GM12865 (cell line): ENCODE data around the gene CHRNA4.
A peak's percentile ranks its signal among the peaks of the same experiment; 100 is the strongest.
"Not testable (repeated sequence)": the region's sequence is repeated elsewhere in the genome, so short reads cannot be mapped to it uniquely, and the experiment has no call there.

Experiments used
- DNase-seq: peaks from one replicate; pipeline ENCODE4 v3.0.0; 2010; ENCODE audit warnings: low read depth
- H3K4me3 ChIP-seq: 2 replicates; pipeline ENCODE4 v1.5.1; 2011; ENCODE audit warnings: mild to moderate bottlenecking, low read depth, low read length, control low read depth
- CTCF ChIP-seq: IDR thresholded peaks from 2 replicates; pipeline ENCODE4 v1.5.1; 2011; ENCODE audit warnings: low read length, control low read depth, low read depth, inconsistent platforms; ENCODE audit not compliant: insufficient read depth; ENCODE audit errors: missing control alignments

Gene CHRNA4

DNA sequence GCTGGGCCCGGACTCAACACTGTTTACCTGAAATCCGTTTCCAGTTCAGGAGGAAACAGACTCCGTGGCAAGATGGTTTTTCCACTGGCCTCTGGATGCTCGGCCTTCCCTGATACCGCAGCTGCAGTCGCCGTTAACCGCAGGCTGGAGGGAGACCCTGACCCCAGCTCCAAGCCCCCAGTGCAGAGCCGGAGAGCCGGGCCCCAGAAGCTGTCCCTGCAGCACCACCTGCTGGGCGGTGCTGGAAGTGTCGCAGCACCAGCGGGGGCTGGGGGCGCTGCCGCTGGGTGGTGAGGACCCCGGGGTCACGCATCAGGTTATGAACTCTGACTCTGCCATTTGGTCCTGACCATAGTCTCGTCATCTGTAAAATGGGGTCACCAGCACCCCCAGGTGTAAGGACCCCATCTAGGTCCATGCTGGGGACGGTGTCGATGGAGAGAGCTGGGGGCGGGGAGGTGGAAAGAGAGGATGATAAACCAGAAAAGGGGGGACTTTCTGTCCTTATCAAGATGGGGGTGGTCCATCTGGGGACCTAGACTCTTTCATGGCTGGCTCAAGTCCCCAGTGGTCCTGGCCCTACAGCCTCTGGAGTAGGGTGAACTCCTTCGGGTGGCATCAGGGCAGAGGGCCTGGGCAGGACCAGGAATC, 20.8 kb upstream of the CHRNA4 start:
- DNase-seq, result no peak
- peak; percentile 89 for TF ChIP-seq CTCF
- H3K4me3 ChIP-seq, result no peak overlapping the region

- H3K4me3 ChIP-seq, result no peak overlapping the region
- TF ChIP-seq CTCF, result no peak
- no peak for DNase-seq
These were observed 19.3 kb upstream of the CHRNA4 start for GRCh38 chr20:63380346-63380870.

GRCh38 chr20:63379872-63380271, 18.7 kb upstream of the CHRNA4 start:
- not testable (repeated sequence) for H3K4me3 ChIP-seq, DNase-seq

GRCh38 chr20:63379296-63379695, 18.1 kb upstream of the CHRNA4 start:
- H3K4me3 ChIP-seq, result no peak overlapping the region
- DNase-seq, result no peak
- no peak for TF ChIP-seq CTCF

DNA sequence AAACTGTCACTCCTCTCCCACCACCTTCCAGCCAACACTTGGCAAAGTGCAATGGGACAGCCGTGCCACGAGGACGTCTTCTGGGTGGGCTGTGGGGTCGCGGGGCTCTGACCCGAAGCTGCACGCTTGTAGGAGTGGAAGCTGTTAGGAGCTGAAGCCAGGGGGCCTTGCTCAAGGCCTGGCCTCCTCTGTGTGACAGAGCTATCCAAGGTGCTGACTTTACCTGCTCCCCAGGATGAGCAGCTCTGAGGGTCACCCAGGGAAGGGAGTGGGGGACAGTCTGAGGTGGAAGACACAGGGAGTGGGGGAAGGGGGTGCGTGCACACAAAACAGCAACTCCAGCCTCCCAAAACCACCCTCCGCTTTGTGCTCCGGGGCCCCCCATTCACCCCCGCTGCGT, 17.5 kb upstream of the CHRNA4 start:
- no peak for TF ChIP-seq CTCF
- no peak overlapping the region for H3K4me3 ChIP-seq
- no peak for DNase-seq

DNA sequence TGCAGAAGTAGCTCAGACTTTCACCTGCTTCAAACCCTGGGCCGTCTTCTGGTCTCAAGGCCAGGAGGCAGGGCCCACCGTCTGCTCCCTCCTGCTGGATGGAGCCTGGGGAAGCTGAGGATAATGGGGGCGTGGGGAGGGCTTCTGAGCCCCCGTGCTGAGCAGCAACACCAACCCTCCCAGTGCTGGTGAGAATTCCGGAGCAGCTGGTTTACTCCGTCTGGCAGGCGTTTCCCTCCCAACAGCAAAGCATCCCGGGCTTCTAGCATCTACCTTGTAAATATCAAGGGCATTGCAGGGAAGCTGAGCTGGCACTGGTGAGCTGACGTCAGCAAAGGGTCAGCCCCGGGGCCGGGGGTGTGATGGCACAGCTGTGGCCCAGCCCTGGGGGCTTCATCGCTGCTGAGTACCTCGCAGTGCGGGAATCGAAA, 16.8 kb upstream of the CHRNA4 start:
- no peak for DNase-seq
- TF ChIP-seq CTCF, result no peak
- H3K4me3 ChIP-seq, result no peak overlapping the region

GRCh38 chr20:63377256-63377941, 16.2 kb upstream of the CHRNA4 start:
- H3K4me3 ChIP-seq, result no peak overlapping the region

More at GRCh38 chr20:63377256-63377941, 16.2 kb upstream of the CHRNA4 start:
- no peak for TF ChIP-seq CTCF
- no peak for DNase-seq
